Body of pancreas (tissue), 4 donors: ENCODE results near the gene TPM1.

Source experiments
- CTCF ChIP-seq, 7 experiments: fragments of 450-650 bp in 4 of 7; fragments of 200-600 bp in 3 of 7; sonication (generic) in 3 of 7; IDR thresholded peaks; one replicate each; pipeline ENCODE4 v1.5.1; 2016 to 2019; ENCODE audit warnings: antibody characterized with exemption in 7 of 7
- POLR2A ChIP-seq, 3 donors: fragments of 450-650 bp; IDR thresholded peaks; one replicate each; pipeline ENCODE4 v1.6.1; 2016; ENCODE audit warnings: antibody characterized with exemption in 3 of 3, mild to moderate bottlenecking in 2 of 3

GRCh38 chr15:63035253-63035652 lies 7.3 kb upstream of the TPM1 start:
- TF ChIP-seq CTCF (IDR thresholded peaks at IDR 0.05) (no peak), POLR2A (IDR thresholded peaks at IDR 0.05) (no peak)
